Natural killer cell (primary cell): Measurements from ENCODE around the gene ALPL. TPM values are rescaled to one million over a fixed set of nuclear protein-coding genes. Genes with fewer than 3 reads are reported as not detected.

ENCODE experiments used
- ATAC-seq, 3 donors: fragments of 150-1000 bp in 2 of 3; fragments of 200-7000 bp in 1 of 3; cut with Tn5 transposase; 1 replicate in 1 of 3; 2 replicates in 2 of 3; pipeline ENCODE4 v1.10.0; 2021; ENCODE audit warnings: mild to moderate bottlenecking in 2 of 3, moderate library complexity in 2 of 3
- DNase-seq, 2 donors: peaks; one replicate each; pipeline versions ENCODE4 v3.0.0 to v3.0.0-alpha.2; 2013 to 2021; ENCODE audit warnings: mixed read lengths in 1 of 2
- H3K27ac ChIP-seq: one replicate; pipeline ENCODE4 v1.5.1; 2013; ENCODE audit warnings: mild to moderate bottlenecking, low read length
- H3K27me3 ChIP-seq: one replicate; pipeline ENCODE4 v1.6.1; 2013; ENCODE audit warnings: low read length; ENCODE audit not compliant: control insufficient read depth, insufficient read depth
- H3K36me3 ChIP-seq: one replicate; pipeline ENCODE4 v1.6.1; 2013; ENCODE audit warnings: low read length; ENCODE audit not compliant: control insufficient read depth, insufficient read depth
- H3K4me1 ChIP-seq: one replicate; pipeline ENCODE4 v1.6.1; 2013; ENCODE audit warnings: low read length; ENCODE audit not compliant: control insufficient read depth, insufficient read depth
- H3K4me3 ChIP-seq: one replicate; pipeline ENCODE4 v1.5.1; 2013; ENCODE audit warnings: low read length
- H3K9me3 ChIP-seq: one replicate; pipeline ENCODE4 v1.6.1; 2013; ENCODE audit warnings: low read length; ENCODE audit not compliant: control insufficient read depth, insufficient read depth
- H3K27ac Mint-ChIP-seq, 2 donors: one replicate each; pipeline ENCODE4 v1.8.0; 2022; ENCODE audit warnings: mild to moderate bottlenecking in 2 of 2, mixed read lengths in 2 of 2, moderate library complexity in 1 of 2
- H3K27me3 Mint-ChIP-seq, 2 donors: one replicate each; pipeline ENCODE4 v1.8.0; 2022; ENCODE audit warnings: low read depth in 2 of 2, mixed read lengths in 2 of 2
- H3K36me3 Mint-ChIP-seq: one replicate; pipeline ENCODE4 v1.8.0; 2022; ENCODE audit warnings: mixed read lengths
- H3K4me1 Mint-ChIP-seq, 2 donors: one replicate each; pipeline ENCODE4 v1.8.0; 2022; ENCODE audit warnings: mixed read lengths in 2 of 2
- H3K4me3 Mint-ChIP-seq: one replicate; pipeline ENCODE4 v1.8.0; 2022; ENCODE audit warnings: mild to moderate bottlenecking, moderate library complexity, mixed read lengths
- H3K9me3 Mint-ChIP-seq, 2 donors: one replicate each; pipeline ENCODE4 v1.8.0; 2022; ENCODE audit warnings: mixed read lengths in 2 of 2
- WGBS: methylation state at CpG from one replicate; pipeline ENCODE4 v1.1.7; 2013; ENCODE audit warnings: missing lambda C conversion rate; ENCODE audit not compliant: insufficient coverage; 5-methylcytosine and 5-hydroxymethylcytosine counted together
- intact Hi-C: fragments of 100-400 bp; cut with micrococcal nuclease; formaldehyde crosslinking; loops from one replicate; pipeline ENCODE4 v1.14.2; 2022
- total RNA-seq, 4 donors: library from RNA; stranded (reverse); fragments of 120-200 nt in 1 of 4; gene quantifications; one replicate each; pipeline versions ENCODE4 v1.2.3 to v1.2.4, GENCODE V29; 2013 to 2022
- TF ChIP-seq, protein P1 (sequence below): fragments of 200-600 bp; IDR thresholded peaks from one replicate; pipeline ENCODE4 v1.8.0; 2022; ENCODE audit warnings: antibody characterized with exemption

ALPL gene
- total RNA-seq, 3 donors from 2014 or later (not counting 1 experiment from before 2014, with no cell fraction given), result 2.4 TPM; not detected in 2

DNA sequence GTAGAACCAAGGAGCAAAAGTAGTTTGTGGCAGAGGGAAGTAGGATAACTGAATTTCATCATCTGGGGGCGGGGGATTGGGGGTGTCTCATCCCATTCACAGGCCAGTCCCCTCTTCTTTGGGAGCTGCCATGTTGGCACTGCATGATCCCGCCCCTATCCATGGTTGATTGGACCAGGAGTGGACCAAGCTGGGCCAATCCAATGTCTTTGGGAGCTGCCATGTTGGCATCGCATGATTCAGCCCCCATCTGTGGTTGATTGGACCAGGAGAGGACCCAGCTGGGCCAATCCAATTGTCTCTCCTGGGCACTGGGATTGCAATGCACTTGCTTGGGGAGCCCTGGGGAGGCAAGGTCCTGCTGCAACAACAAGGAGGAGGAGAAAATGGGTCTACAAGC lies 12.3 kb upstream of the ALPL start:
- DNase-seq, result no peak
- no peaks in the 10 kb centered on the region for H3K9me3 Mint-ChIP-seq
- Histone ChIP-seq H3K36me3 (no peaks in the 10 kb centered on the region), H3K4me1 (no peaks in the 10 kb centered on the region), H3K9me3 (no peaks in the 10 kb centered on the region), H3K27ac (no peak overlapping the region), H3K27me3 (no peaks in the 10 kb centered on the region), H3K4me3 (no peak overlapping the region)
- TF ChIP-seq, protein P1, sequence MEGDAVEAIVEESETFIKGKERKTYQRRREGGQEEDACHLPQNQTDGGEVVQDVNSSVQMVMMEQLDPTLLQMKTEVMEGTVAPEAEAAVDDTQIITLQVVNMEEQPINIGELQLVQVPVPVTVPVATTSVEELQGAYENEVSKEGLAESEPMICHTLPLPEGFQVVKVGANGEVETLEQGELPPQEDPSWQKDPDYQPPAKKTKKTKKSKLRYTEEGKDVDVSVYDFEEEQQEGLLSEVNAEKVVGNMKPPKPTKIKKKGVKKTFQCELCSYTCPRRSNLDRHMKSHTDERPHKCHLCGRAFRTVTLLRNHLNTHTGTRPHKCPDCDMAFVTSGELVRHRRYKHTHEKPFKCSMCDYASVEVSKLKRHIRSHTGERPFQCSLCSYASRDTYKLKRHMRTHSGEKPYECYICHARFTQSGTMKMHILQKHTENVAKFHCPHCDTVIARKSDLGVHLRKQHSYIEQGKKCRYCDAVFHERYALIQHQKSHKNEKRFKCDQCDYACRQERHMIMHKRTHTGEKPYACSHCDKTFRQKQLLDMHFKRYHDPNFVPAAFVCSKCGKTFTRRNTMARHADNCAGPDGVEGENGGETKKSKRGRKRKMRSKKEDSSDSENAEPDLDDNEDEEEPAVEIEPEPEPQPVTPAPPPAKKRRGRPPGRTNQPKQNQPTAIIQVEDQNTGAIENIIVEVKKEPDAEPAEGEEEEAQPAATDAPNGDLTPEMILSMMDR, result no peak
- peaks cover 0 to 8% of the 10 kb centered on the region in 2 donors for H3K27me3 Mint-ChIP-seq
- no peak for ATAC-seq
- 76% methylated on average over 3 of the region's 3 CpGs for whole genome bisulfite sequencing
- no peaks in the 10 kb centered on the region for H3K36me3 Mint-ChIP-seq
- no peak overlapping the region for H3K27ac Mint-ChIP-seq
- no peaks in the 10 kb centered on the region for H3K4me1 Mint-ChIP-seq
- intact Hi-C loops, result no loop called here
- H3K4me3 Mint-ChIP-seq, result no peak overlapping the region

DNA sequence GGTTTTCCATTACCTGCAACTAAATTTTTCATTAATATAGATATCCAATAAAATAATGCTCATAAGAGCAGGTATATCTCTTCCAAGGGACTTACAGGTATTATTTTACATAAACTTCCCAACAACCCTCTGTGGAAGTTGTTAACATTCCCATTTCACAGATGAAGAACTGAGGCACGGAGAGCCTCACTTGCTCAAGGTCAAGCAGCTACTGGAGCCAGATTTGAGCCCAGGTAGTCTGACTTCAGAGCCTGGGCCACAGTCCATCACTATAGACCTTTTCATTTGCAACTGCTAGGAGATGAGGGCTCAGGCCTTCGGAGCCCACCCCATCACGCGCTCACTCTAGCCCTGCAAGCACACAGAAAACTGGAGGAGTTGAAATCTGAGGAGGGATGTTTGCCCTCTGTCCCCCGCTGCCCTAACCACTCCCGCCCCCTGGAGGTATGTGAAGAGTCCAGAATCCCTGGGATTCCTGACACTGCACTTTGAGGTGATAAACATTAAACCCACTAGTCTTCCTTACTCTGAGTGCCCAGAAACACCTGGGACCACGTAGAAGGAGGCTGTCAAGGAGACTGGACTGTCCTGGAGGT lies 11.7 kb upstream of the ALPL start:
- Mint-ChIP-seq H3K9me3 (no peaks in the 10 kb centered on the region), H3K27ac (no peak overlapping the region), H3K36me3 (no peaks in the 10 kb centered on the region), H3K4me3 (no peak overlapping the region), H3K4me1 (no peaks in the 10 kb centered on the region), H3K27me3 (peaks cover 0 to 8% of the 10 kb centered on the region in 2 donors)
- 87% methylated on average over 7 of the region's 7 CpGs for WGBS
- Histone ChIP-seq H3K4me3 (no peak overlapping the region), H3K4me1 (no peaks in the 10 kb centered on the region), H3K27ac (no peak overlapping the region), H3K27me3 (no peaks in the 10 kb centered on the region), H3K9me3 (no peaks in the 10 kb centered on the region), H3K36me3 (no peaks in the 10 kb centered on the region)
- TF ChIP-seq, protein P1, result no peak
- DNase-seq (no peak), ATAC-seq (no peak)
- intact Hi-C loops, result no loop called here

DNA sequence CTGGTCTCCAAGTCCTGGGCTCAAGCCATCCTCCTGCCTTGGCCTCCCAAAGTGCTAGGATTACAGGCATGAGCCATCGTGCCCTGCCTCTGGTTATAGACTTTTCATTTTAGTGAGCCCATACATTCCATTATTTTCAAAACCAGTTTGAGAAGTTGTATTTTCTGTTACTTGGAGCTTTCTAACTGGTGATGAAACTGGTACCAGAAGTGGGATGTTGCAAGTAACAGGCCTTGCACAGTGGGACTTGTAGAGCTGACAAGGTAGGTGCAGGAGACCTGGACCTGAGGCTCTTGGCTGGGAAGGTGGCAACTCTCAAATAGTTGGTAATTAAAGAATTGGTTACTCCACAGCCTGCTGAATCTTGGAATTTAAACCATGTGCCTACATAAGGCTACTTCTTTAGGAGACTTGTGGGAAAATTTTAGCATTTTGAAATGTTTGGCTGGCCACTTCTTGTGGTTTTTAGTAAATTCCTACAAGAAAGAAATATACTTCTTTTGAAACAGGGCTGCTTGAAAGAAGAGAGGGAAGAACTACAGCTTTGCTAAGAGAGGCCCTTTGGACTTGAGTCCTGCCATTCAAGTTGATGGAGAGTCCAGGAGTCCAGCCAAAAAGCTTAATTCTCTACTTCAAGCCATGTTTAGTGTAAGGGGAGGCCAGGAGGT lies 9.8 kb upstream of the ALPL start:
- no peak overlapping the region for H3K27ac Mint-ChIP-seq
- H3K4me3 ChIP-seq, result no peak overlapping the region
- ATAC-seq (no peak), DNase-seq (no peak)
- H3K4me3 Mint-ChIP-seq, result no peak overlapping the region
- 90% methylated on average over 1 of the region's 1 CpG for WGBS
- H3K9me3 ChIP-seq, result no peaks in the 10 kb centered on the region
- H3K36me3 Mint-ChIP-seq, result no peaks in the 10 kb centered on the region
- no peaks in the 10 kb centered on the region for H3K27me3 ChIP-seq
- no peaks in the 10 kb centered on the region for H3K4me1 Mint-ChIP-seq
- H3K27ac ChIP-seq, result no peak overlapping the region
- H3K9me3 Mint-ChIP-seq, result no peaks in the 10 kb centered on the region
- no peaks in the 10 kb centered on the region for H3K36me3 ChIP-seq
- TF ChIP-seq, protein P1, result no peak
- peaks cover 0 to 11% of the 10 kb centered on the region in 2 donors for H3K27me3 Mint-ChIP-seq
- H3K4me1 ChIP-seq, result no peaks in the 10 kb centered on the region
- intact Hi-C loops, result no loop called here
